ENCODE results near the gene SLC35E1. TPM values are rescaled to one million over a fixed set of nuclear protein-coding genes. Genes with fewer than 3 reads are reported as not detected.

Gene SLC35E1
- total RNA-seq, 1 donor from 2014 or later: 24.7 TPM

DNA sequence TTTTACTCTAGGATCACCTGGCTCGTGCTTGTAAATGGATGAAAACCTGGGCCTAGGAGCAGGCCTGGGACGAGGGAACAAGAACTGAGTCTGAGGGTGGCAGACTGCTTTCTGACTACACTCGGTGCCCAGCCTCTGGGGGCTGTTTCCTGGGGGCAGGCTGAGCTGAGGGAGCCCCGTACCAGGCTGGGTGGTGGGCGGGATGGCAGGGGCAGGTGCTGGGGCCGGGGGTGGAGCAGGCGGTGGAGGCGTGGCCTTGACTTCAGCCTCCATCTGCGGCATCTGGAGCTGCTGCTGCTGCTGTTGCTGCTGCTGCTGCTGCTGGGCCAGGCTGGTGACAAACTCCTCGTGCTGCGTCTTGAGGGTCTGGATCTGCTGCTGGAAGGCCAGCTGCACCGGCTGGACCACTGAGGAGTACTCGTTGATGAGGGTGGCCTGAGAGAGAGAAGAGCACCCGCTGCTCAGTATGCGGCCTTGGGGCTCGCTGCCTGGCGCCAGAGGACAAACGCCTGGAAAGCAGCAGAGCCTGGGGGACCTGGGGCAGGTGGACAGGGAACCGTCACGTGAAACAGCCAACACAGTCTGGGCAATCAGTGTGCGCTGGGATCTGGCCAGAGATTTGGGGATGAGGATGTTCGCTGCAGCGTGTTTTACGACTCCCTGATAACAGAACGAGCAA, 42.6 kb downstream of the SLC35E1 start:
- TF ChIP-seq, protein P1, sequence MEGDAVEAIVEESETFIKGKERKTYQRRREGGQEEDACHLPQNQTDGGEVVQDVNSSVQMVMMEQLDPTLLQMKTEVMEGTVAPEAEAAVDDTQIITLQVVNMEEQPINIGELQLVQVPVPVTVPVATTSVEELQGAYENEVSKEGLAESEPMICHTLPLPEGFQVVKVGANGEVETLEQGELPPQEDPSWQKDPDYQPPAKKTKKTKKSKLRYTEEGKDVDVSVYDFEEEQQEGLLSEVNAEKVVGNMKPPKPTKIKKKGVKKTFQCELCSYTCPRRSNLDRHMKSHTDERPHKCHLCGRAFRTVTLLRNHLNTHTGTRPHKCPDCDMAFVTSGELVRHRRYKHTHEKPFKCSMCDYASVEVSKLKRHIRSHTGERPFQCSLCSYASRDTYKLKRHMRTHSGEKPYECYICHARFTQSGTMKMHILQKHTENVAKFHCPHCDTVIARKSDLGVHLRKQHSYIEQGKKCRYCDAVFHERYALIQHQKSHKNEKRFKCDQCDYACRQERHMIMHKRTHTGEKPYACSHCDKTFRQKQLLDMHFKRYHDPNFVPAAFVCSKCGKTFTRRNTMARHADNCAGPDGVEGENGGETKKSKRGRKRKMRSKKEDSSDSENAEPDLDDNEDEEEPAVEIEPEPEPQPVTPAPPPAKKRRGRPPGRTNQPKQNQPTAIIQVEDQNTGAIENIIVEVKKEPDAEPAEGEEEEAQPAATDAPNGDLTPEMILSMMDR (IDR thresholded peaks at IDR 0.05; ENCODE audit: insufficient read depth, low read length, severe bottlenecking): no peak
- DNase-seq (ENCODE audit: low read depth) (no peak), FAIRE-seq (no peak)
- Histone ChIP-seq H3K27me3 (ENCODE audit: control insufficient read depth, insufficient read depth, low read length) (no peaks in the 10 kb centered on the region), H3K4me3 (ENCODE audit: low read depth, low read length) (no peak overlapping the region), H3K36me3 (ENCODE audit: control insufficient read depth, insufficient read depth, low read length) (peaks cover 54% of the 10 kb centered on the region)

DNA sequence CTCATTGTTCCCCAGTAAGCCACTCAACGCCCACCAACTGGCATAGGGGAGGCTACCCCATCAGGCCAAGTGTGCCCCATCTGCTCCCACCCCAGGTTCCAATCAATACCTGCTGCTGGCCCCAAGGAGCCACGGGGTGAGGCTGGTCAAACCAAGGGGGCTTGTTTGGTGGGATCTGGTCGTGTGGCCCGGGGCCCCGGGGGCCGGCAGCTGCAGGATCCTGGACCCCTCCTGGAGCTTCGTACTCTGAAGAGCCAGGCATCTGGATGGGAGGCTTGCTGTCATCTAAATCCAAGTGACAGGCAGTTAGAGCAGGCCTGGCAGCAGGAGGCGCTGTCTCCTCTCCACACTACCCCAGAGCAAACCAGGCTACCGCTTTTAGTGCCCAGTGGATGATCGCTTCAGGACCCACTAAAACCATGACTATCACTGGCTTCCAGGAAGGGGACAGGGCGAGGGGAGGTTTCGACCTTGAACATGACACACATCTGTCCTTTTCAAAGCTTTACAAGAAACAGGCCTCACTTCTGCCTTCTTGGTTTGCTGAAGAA, 44.2 kb downstream of the SLC35E1 start:
- Histone ChIP-seq H3K27me3 (ENCODE audit: control insufficient read depth, insufficient read depth, low read length) (no peaks in the 10 kb centered on the region), H3K36me3 (ENCODE audit: control insufficient read depth, insufficient read depth, low read length) (peaks cover 58% of the 10 kb centered on the region), H3K4me3 (ENCODE audit: low read depth, low read length) (no peak overlapping the region)
- DNase-seq (ENCODE audit: low read depth) (no peak), FAIRE-seq (no peak)
- TF ChIP-seq, protein P1 (IDR thresholded peaks at IDR 0.05; ENCODE audit: insufficient read depth, low read length, severe bottlenecking): peak; percentile 53

DNA sequence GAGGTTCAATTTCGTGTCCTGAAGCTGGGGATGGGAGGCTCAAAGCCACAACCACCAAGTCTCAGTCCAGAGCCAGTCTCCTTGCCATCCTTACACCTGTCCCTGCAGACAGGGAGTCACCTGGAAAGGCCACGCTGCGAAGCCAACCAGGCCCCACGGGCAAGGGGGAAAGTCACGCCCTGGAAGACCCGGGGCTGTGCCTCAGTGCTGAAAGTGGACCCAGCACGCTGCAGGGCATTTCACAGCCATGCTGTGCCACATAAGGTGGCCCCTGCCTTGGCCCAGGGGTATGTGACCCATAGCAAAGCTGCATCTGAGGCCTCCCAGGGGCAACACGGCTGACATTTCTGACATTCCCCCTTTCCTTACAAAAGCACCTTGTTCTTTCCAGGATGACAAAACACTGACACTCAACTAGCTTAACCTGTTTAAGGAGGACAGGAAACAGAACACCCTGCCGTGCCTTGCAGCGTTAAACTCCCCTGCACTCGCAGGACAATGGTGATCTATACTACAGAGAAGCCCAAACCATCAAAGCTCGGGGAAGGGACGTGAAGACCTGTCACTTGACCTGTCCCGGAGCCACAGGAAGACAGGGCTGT, 44.8 kb downstream of the SLC35E1 start:
- TF ChIP-seq, protein P1 (IDR thresholded peaks at IDR 0.05; ENCODE audit: insufficient read depth, low read length, severe bottlenecking): no peak
- peak; percentile 81 for FAIRE-seq
- Histone ChIP-seq H3K27me3 (ENCODE audit: control insufficient read depth, insufficient read depth, low read length) (no peaks in the 10 kb centered on the region), H3K4me3 (ENCODE audit: low read depth, low read length) (no peak overlapping the region), H3K36me3 (ENCODE audit: control insufficient read depth, insufficient read depth, low read length) (peaks cover 58% of the 10 kb centered on the region)
- DNase-seq (ENCODE audit: low read depth): no peak

DNA sequence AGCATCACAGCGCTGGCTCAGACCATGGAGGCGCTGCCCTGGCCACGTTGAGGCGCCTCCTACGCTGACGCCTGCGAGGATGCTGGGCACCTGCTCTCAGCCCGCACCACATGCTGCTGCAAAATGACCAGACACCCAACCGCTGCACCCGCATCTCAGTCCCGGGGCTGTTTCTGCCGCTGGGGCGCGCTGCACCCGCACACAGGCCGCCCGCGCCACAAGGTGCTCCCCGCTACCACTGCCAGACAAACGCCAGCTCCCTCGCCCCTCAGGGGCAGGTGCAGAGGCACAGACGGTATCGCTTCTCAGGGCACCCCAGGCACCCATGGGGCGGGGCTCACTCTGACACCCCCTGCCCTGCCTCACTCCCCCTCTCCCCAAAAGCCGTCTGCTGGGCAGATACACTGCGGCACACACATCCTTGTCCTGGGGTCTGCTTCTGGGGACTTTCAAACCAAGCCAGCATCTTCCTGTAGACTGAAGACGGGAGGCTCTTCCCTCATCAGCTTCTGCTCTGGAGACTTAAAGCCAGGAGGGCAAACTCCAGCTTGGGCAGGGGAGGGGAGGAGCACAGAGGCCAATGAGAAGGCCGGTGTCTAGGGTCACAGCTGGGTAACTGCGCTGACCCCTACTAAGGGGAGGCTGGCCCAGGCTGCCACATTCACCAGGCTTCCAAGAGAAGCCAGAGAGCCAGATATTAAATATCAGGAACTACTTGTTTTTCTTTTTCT, 46.3 kb downstream of the SLC35E1 start:
- Histone ChIP-seq H3K27me3 (ENCODE audit: control insufficient read depth, insufficient read depth, low read length) (no peaks in the 10 kb centered on the region), H3K4me3 (ENCODE audit: low read depth, low read length) (no peak overlapping the region), H3K36me3 (ENCODE audit: control insufficient read depth, insufficient read depth, low read length) (peaks cover 51% of the 10 kb centered on the region)
- no peak for FAIRE-seq
- DNase-seq (ENCODE audit: low read depth): no peak
- TF ChIP-seq, protein P1 (IDR thresholded peaks at IDR 0.05; ENCODE audit: insufficient read depth, low read length, severe bottlenecking): no peak

DNA sequence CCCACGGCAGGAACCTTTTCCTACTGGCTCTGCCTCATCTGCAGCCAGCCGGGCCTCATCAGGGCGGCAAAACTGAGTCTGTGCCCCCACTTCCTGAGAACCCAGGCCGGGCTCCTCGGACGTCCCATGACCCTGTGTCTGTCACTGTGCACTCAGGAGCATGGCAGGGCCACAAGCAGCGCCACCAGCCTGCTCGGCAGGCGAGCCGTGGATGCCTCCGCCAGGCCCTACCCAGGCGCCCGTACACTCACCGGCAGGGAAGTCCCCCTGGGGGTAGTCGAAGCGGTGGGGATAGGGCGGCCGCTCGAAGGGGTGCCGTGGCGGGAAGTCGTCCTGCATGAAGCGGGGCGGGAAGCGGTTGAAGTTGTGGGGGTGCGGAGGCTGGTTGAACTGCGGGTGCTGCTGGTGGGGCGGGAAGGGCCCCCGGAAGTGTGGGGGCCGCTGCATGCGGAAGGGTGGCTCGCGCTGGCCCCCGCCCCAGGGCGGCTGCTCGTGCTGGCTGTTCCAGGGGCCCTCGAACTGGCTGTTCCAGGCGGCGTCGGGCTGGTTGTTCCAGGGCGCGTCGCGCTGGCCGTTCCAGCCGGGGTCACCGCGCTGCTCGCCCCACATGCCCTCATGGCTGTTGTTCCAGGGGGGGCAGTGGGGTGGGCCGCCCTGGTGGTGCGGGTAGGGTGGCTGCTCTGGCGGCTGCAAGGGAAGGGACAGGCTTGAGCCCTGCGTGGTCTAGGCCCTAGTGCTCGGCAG, 47.1 kb downstream of the SLC35E1 start:
- Histone ChIP-seq H3K4me3 (ENCODE audit: low read depth, low read length) (no peak overlapping the region), H3K36me3 (ENCODE audit: control insufficient read depth, insufficient read depth, low read length) (peaks cover 49% of the 10 kb centered on the region), H3K27me3 (ENCODE audit: control insufficient read depth, insufficient read depth, low read length) (no peaks in the 10 kb centered on the region)
- DNase-seq (ENCODE audit: low read depth) (no peak), FAIRE-seq (no peak)
- TF ChIP-seq, protein P1 (IDR thresholded peaks at IDR 0.05; ENCODE audit: insufficient read depth, low read length, severe bottlenecking): no peak

Measured in bronchial epithelial cell (primary cell).